ENCODE results near the gene STEAP3. TPM values are rescaled to one million over a fixed set of nuclear protein-coding genes. Genes with fewer than 3 reads are reported as not detected.

STEAP3 gene
- total RNA-seq = 3.1 and 6.1 TPM in 2 replicates

GRCh38 chr2:119223521-119224390 is at the start of gene STEAP3:
TSS of gene STEAP3 (plus strand) at chr2:119223834. CDS start at chr2:119231013, 7,179 bp downstream.

Other genes starting within 250 kb of the STEAP3 start
- not detected in 2 replicates for gene C1QL2, start 65.1 kb upstream of the STEAP3 start, total RNA-seq
- 9.4 and 17.1 TPM in 2 replicates for gene C2orf76, start 143.0 kb downstream of the STEAP3 start, total RNA-seq
- 120 and 127 TPM in 2 replicates for gene DBI, start 143.1 kb downstream of the STEAP3 start, total RNA-seq
- 1.6 and 2.9 TPM in 2 replicates for gene TMEM37, start 208.0 kb downstream of the STEAP3 start, total RNA-seq